Measurements from ENCODE around the gene GALNT2.

GALNT2 gene

DNA sequence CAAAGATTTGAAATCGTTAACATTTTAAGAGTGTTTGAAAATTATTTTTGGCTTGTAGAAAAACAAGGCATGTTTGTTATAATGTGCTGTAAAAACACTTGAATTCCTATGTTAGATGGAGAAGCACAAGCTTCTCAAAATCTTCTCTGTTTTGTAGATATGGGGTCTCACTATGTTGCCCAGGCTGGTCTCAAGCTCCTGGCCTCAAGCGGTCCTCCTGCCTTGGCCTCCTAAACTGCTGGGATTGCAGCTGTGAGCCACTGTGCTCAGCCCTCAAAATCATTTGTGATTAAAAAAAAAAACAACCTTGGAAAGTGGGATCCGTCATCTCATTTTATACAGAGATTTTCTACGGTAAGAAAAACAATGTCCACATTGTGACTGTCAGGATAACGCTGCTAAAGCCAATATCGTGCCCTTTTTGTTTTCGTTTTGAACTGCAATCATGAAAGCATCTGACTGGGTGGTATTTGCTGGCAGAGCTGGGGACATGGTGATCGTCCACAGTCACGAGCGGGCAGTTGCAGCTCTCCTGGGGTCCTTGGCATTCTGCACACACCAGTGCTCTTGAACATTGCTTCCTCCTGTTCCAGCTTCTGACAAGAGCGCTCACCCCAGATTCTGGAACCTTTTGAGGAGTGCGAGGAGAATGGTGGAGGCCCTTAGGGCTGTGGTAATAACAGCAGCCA is 246.6 kb downstream of the GALNT2 start:
- no peak for DNase-seq

- DNase-seq: no peak
These were observed 247.1 kb downstream of the GALNT2 start for GRCh38 chr1:230314142-230314470.

DNA sequence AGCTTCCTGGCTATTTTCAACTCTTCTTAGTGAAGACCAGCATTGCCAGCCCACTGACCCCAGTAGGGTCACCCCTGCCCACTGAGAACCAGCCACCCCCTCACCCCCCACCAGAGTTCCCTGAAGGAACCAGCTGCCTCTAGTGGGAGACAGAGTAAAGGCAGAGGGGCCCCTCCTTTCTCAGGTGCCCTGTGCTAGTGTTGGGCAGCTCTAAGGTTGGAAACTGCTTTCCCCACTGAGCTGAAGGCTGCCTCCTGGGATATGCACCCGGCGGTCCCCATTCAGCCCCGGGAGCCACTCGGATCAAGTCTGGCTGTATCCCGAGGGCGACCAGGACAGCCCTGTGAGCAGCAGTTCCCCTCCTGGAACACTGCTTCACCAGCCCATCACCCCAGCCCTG is 248.1 kb downstream of the GALNT2 start:
- DNase-seq: no peak

DNA sequence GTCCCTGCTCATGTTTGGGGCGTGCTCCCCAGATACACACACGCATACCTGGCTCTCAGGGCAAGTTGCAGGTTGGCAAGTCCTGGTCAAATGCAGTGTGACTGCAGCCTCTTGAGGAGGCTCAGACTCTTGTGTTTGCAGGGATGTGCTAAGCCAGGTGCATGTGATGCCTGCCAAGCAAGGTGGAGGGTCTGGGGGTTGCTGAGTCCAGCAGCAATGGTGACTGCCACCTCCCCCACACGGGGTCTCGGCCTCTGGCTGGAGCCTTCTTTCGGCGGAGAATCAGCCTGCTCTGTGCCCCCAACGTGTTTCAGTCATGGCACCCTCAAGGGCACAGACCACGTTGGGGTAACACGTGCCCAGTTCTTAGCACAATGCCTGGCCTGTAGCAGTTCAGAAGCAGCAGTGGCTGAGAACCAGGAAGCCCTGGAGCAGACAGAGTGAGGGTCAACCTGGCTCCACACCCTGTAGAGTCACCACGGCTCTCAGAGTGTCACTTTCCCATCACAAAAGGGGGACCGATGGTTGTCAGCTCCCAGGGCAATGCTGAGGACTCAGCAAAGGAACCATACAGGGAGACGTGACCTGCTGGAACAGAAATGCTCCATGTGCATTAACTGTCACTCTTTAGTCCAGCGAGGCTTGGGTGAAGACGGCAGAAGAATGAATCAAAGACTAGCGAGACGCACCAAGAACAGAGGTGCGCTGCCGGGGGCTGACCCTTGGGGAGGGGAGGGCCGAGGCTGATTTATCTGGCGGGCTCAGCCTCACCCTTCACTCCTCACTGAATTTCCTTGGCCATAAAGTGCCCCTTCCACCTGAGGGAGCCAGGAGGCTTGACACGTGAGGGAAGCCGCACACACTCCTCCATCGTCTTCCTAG is 250.1 kb downstream of the GALNT2 start:
- no peak for DNase-seq

DNA sequence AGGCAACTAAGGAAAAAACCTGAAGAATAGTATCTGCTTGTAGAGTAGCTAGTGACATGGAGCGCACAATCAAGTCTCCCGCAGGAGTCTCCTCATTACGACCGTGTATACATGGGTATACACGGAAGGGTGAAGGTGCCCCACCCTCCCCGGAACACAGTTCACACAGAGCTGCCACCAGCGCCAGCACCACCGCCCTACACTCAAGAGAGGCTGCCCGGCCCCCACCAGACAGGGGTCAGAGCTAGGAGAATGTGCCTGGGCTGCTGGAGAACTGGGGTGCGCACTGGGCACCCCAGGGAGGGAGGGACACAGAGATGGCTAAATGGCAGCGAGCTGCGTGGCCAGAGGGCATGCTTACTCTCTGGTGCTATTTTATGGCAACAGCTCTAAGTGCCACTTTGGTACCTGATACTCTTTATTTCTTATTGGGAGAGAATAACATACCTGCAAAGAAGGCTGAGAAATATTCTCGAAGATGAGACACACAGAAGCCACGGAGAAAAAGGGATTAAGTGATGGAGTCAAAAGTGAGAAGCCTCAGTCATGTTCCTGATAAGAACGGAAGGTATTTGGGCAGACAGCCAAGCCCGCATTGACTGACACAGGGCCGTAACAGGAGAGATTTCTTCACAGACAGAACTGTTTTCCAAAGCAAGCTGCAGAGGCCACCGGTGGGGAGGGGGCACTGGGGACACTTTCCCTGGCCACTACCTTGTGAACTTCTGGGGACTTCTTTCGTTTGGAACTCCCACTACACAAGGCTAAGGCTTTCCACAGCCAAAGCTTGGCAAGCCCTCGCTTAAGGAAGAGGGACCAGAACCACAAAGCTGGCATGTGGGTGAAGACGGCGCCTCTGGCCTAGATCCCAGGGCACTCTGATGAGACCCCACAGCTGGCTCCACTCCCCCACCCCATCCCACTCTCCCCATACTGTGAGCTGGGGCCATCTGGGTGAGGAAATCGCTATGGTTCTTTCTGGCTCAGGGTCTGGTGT is 251.1 kb downstream of the GALNT2 start:
- DNase-seq: peak; percentile 7

GRCh38 chr1:230319014-230319747 is 252.1 kb downstream of the GALNT2 start:
- DNase-seq: no peak

DNA sequence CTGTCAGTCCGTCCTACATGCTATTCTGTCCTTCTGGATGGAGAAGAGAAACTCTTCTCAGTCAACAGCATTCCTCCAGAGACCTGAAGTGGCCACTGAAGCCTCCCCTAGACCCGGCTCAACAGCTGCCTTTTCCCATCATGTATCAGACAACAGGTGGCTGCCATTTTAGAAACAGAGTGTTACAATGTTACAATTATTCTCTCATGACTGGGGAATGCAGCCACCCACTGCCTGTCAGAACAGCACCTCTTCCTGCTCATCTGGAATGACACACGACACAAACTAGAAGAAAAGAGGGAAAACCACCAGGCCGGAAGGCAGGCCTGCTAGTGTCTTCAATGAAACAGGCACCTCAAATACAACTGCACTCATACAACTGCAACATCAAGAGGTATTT is 253.8 kb downstream of the GALNT2 start:
- DNase-seq: no peak

DNA sequence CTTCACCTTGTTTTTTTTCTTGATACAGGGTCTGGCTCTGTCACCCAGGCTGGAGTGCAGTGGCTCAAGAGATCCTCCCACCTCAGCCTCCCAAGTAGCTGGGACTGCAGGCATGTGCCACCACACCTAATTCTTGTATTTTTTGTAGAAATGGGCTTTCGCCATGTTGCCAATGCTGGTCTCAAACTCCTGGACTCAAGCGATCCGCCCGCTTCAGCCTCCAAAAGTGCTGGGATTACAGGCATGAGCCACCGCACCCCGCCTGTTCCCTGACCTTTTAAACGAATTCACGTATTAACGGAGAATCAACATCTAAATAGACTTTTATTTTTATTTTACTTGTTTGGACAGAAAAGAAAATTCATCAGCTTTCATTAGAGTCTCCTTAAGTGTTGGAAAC is 254.3 kb downstream of the GALNT2 start:
- DNase-seq: no peak

DNA sequence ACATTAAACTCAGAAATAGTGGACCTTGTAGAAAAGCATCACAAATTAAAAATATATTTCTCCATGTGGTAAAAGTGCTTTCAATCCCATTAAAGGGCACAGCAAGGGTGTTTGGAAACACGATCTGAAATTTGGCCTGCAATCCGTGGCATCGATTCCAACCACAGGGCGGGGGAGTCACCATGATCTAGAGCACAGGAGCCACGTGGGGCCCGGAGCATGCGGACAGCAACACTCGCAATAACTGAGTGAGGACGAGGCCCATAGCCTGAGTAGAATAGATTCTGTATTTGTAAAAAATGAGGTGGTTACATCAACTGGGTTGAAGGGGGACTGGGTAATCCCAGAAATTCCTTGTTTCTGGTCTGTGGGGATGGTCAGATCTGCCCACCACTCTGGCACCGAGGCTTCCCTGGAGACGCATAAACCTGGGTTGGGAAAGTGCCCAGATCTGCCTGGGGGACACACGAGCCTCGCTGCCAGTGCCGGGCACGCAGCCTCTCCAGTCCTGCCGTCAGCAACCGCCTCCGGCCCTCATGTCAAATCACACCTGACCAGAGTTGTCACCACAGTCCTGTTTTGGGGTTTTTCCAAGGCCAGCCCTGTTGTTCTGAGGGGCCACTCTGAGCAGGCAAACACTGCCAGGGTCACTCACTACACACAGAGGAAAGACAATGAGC is 254.8 kb downstream of the GALNT2 start:
- DNase-seq: no peak

GRCh38 chr1:230322421-230322756 is 255.4 kb downstream of the GALNT2 start:
- DNase-seq: no peak

- no peak for DNase-seq
These were observed 256.0 kb downstream of the GALNT2 start for GRCh38 chr1:230322967-230323547.

GRCh38 chr1:230323686-230324085 is 256.6 kb downstream of the GALNT2 start:
- DNase-seq: no peak

DNA sequence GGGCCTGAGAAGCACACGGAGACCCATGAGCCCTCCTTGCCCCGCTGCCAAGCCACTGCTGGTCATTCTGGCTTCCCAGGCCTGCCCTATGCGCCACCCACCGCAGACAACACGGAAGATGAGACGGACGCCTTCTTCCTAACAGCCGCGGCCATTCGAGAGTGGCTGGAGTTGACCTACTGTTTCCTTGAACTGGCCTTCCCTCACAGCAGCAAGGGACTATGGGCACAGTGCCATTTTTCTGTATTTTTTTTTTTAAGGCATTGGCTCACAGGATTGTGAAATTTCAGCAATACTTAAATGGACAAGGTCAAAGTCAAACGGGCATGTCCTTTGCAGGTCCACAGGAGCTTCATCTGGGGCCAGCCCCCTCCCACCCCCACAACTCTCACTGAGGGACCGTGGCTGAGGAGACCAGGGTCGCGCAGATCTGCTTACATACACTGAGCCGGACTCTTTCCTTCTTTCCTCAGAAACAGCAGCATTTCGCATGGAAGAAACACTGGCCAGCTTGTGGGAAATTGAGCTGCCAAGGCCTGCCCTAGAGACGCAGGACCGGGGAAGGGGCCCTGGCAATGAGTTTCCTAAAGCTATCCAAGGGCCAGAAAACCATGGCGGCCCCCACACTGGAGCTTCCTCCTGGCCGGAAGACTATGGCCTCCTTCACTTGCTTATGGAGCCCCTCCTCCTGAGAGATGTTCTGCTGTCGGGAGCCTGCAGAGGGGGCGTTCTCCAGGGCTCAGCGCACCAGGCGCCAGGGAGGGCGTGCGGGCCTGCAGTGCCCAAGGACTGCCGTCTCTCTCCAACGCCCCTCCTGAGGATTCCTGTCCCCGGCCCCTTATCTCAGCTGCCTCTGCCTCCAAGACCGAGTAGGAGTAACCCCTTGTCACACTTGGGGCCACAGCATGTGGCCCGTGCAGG is 260.2 kb downstream of the GALNT2 start:
- no peak for DNase-seq

DNA sequence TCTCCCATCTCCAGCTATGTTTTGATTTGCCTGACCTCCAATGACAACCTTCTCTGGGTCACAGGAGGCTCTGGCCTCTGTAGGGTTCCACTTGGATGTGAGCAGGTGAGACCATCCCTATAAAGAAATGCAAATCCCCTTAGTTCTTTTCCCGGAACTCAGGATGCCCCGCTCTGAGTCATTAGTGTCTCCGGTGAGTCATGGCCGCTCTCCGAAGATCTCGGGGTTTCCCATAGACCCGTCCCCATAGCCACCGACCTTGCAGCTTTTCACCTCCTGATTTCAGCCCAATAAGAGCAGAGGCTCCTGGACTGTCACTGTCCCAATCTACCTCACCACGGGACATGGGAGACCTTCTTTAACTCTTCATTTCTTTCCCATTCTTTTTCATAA is 260.9 kb downstream of the GALNT2 start:
- no peak for DNase-seq

- no peak for DNase-seq
These were observed 261.4 kb downstream of the GALNT2 start for GRCh38 chr1:230328342-230329015.

GRCh38 chr1:230330157-230330556 is 263.1 kb downstream of the GALNT2 start:
- no peak for DNase-seq

Measured in NCI-H1105 treated with DMSO at 0.1 percent for 48 hours (cell line).